HEK293T (cell line): Measurements from ENCODE around the gene VMP1.

Experiments
- CTCF ChIA-PET: fragments of 350-600 bp; formaldehyde crosslinking; extraction: SDS; loops from one replicate; lab custom pipeline; 2021; ENCODE audit warnings: antibody characterized with exemption, inconsistent platforms; lab: Yijun Ruan, JAX
- POLR2A ChIA-PET: fragments of 350-600 bp; formaldehyde crosslinking; extraction: SDS; loops from one replicate; lab custom pipeline; 2020; ENCODE audit warnings: antibody characterized with exemption, inconsistent platforms; lab: Yijun Ruan, JAX
- DNase-seq: peaks from one replicate; pipeline ENCODE4 v3.0.0; 2012; ENCODE audit warnings: mixed read lengths; ENCODE audit errors: extremely low spot score
- ARNT ChIP-seq: fragments of 450-650 bp; IDR thresholded peaks from 2 replicates; pipeline ENCODE4 v1.6.1; 2017; ENCODE audit warnings: mild to moderate bottlenecking
- BHLHE40 ChIP-seq: fragments of 450-650 bp; IDR thresholded peaks from 2 replicates; pipeline ENCODE4 v1.6.1; 2016; ENCODE audit warnings: mild to moderate bottlenecking, moderate library complexity, borderline replicate concordance
- CTBP1 ChIP-seq: fragments of 450-650 bp; IDR thresholded peaks from 2 replicates; pipeline ENCODE4 v1.6.1; 2016; ENCODE audit warnings: borderline replicate concordance
- ELF4 ChIP-seq: fragments of 450-650 bp; IDR thresholded peaks from 2 replicates; pipeline ENCODE4 v1.6.1; 2017; ENCODE audit warnings: antibody characterized with exemption
- FOXA1 ChIP-seq: fragments of 450-650 bp; IDR thresholded peaks from 2 replicates; pipeline ENCODE4 v1.6.1; 2016; ENCODE audit warnings: mild to moderate bottlenecking
- FOXK2 ChIP-seq: fragments of 450-650 bp; IDR thresholded peaks from 2 replicates; pipeline ENCODE4 v1.6.1; 2016; ENCODE audit warnings: mild to moderate bottlenecking
- FOXM1 ChIP-seq: fragments of 450-650 bp; IDR thresholded peaks from 2 replicates; pipeline ENCODE4 v1.6.1; 2017; ENCODE audit warnings: mild to moderate bottlenecking, borderline replicate concordance
- HDGF ChIP-seq: fragments of 450-650 bp; IDR thresholded peaks from 2 replicates; pipeline ENCODE4 v1.6.1; 2017; ENCODE audit warnings: antibody characterized with exemption, borderline replicate concordance
- L3MBTL2 ChIP-seq: fragments of 450-650 bp; conservative IDR thresholded peaks from 2 replicates; pipeline ENCODE4 v1.6.1; 2016; ENCODE audit warnings: mild to moderate bottlenecking
- LEF1 ChIP-seq: fragments of 450-650 bp; IDR thresholded peaks from 2 replicates; pipeline ENCODE4 v1.6.1; 2017; ENCODE audit warnings: mild to moderate bottlenecking, borderline replicate concordance
- NFRKB ChIP-seq: fragments of 450-650 bp; IDR thresholded peaks from 2 replicates; pipeline ENCODE4 v1.6.1; 2016; ENCODE audit warnings: mild to moderate bottlenecking, moderate library complexity
- SP1 ChIP-seq: fragments of 450-650 bp; IDR thresholded peaks from 2 replicates; pipeline ENCODE4 v1.6.1; 2017
- SUZ12 ChIP-seq: fragments of 450-650 bp; IDR thresholded peaks from 2 replicates; pipeline ENCODE4 v1.6.1; 2016; ENCODE audit warnings: mild to moderate bottlenecking
- TARDBP ChIP-seq: fragments of 450-650 bp; IDR thresholded peaks from 2 replicates; pipeline ENCODE4 v1.6.1; 2016
- ZNF384 ChIP-seq: fragments of 450-650 bp; IDR thresholded peaks from 2 replicates; pipeline ENCODE4 v1.6.1; 2016
- TF ChIP-seq, protein P1 (sequence below): fragments of 450-650 bp; IDR thresholded peaks from 2 replicates; pipeline ENCODE4 v1.6.1; 2016

Gene VMP1

DNA sequence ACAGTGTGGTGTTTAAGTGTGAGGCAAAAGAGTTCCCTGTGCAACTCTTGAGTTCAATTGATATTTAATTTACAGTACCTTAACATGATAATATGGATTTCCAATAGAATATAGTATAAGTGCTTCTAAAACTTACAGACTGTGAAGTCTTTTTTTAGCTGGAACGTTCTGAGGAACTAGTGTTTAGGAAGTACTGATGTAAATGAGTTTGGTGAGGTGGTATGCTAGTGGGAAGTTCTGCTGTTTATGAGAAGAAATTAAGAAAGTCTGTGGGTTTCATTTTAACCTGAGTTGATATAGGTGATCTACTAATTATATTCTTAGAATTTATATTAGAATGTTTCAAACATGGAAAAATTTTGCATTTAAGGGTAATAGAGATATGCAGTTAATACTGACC, 32.2 kb upstream of the VMP1 start:
- no peak for TF ChIP-seq ZNF384
- TF ChIP-seq ARNT: no peak
- TF ChIP-seq FOXA1: no peak
- no peak for TF ChIP-seq CTBP1
- no peak for TF ChIP-seq ELF4
- no peak for TF ChIP-seq NFRKB
- TF ChIP-seq, protein P1, sequence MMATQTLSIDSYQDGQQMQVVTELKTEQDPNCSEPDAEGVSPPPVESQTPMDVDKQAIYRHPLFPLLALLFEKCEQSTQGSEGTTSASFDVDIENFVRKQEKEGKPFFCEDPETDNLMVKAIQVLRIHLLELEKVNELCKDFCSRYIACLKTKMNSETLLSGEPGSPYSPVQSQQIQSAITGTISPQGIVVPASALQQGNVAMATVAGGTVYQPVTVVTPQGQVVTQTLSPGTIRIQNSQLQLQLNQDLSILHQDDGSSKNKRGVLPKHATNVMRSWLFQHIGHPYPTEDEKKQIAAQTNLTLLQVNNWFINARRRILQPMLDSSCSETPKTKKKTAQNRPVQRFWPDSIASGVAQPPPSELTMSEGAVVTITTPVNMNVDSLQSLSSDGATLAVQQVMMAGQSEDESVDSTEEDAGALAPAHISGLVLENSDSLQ: no peak
- TF ChIP-seq L3MBTL2: no peak
- TF ChIP-seq FOXK2: no peak
- TF ChIP-seq LEF1: no peak
- TF ChIP-seq HDGF: no peak
- no peak for TF ChIP-seq FOXM1
- no peak for TF ChIP-seq SUZ12
- ChIA-PET CTCF (interaction anchor here (0.5 kb wide), 1 partner anchor 157 kb away, joined by 3 read pairs; no protein-coding TSS in a partner anchor), POLR2A (interaction anchor here (2.0 kb wide), 1 partner anchor 56 kb away, joined by 5 read pairs; the partner anchor contains the start of gene CLTC)
- no peak for DNase-seq

DNA sequence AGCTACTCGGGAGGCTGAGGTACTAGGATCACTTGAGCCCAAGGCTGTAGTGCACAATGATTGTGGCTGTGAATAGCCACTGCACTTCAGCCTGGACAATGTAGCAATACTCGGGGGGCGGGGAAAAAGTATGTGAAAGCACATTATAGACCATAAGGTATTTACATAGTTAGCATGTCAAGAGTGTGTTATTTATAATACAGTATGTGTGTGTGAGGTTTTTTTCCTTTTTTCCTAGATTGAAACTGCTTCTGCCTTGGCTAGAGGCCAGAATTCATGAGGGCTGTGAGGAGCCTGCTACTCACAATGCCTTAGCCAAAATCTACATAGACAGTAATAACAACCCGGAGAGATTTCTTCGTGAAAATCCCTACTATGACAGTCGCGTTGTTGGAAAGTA, 30.7 kb upstream of the VMP1 start:
- ChIA-PET POLR2A (interaction anchor here (1.2 kb wide), 1 partner anchor 14 kb away, joined by 3 read pairs; no protein-coding TSS in a partner anchor), CTCF (no interaction called here)
- no peak for DNase-seq
- TF ChIP-seq TARDBP: no peak
- no peak for TF ChIP-seq CTBP1
- TF ChIP-seq BHLHE40: no peak
- TF ChIP-seq, protein P1: no peak
- no peak for TF ChIP-seq HDGF
- TF ChIP-seq SUZ12: no peak
- no peak for TF ChIP-seq SP1
- TF ChIP-seq FOXM1: no peak
- TF ChIP-seq FOXA1: no peak
- no peak for TF ChIP-seq ZNF384
- no peak for TF ChIP-seq L3MBTL2

DNA sequence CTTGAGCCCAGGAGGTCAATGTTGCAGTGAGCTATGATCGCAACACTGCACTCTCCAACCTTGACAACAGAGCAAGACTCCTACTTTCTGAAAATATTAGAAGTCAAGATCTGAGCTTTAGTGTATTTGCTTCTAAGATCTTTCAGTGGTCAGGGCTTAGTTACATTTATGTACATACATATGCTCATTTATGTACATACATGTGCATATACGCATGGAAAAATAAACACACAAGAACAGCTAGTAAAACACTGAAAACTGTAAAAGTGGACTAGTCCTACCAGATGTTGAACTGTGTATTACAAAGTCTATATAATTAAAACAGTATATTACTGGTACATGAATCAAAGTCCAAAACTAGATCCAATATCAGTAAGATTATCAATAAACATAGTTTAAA, 28.5 kb upstream of the VMP1 start:
- DNase-seq: no peak
- TF ChIP-seq ZNF384 (no peak), BHLHE40 (no peak), FOXM1 (no peak), FOXK2 (no peak), HDGF (no peak), ARNT (no peak), NFRKB (no peak), L3MBTL2 (no peak), TARDBP (no peak), LEF1 (no peak), FOXA1 (no peak)
- TF ChIP-seq, protein P1: no peak
- ChIA-PET CTCF (no interaction called here), POLR2A (interaction anchor here (1.0 kb wide), 1 partner anchor 28 kb away, joined by 4 read pairs; the partner anchor contains the start of genes PTRH2 and VMP1)

DNA sequence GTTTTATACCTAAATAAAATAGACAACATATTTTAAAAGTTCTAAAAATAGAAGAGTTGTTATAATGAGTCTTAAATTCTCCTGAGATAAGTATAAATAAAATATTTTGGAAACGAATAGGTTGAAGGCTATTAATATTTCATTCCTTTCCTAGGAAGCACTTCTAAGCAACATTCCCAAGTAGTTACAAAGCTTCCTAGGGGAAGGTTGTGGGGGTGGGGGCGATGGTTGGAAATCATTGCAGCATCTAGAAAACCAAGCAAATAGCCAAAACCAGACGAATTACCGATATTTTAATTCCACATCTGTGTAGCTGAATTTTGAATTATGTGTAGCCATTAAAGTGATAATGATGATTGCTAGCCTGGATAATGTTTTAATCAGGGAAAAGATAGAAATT, 27.1 kb upstream of the VMP1 start:
- POLR2A ChIA-PET: no interaction called here
- CTCF ChIA-PET: no interaction called here
- no peak for DNase-seq
- TF ChIP-seq ARNT (no peak), L3MBTL2 (no peak), TARDBP (no peak)

DNA sequence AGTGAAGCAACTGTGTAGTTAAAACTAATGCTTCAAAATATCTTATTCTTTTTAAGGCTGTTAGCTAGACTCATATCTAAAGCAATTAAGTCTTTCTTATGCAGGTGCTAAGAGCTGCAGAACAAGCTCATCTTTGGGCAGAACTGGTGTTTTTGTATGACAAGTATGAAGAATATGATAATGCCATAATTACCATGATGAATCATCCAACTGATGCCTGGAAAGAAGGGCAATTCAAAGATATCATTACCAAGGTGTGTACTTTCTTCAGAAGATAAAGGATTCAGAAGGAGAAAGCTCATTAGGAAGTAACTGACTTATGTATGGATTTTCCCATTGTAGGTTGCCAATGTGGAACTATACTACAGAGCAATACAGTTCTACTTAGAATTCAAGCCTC, 24.2 kb upstream of the VMP1 start:
- ChIA-PET POLR2A (interaction anchor here (1.0 to 2.6 kb wide), 2 partner anchors 24 to 64 kb away, joined by 3 to 10 read pairs; partner anchors contain the start of genes CLTC, PTRH2 and VMP1), CTCF (no interaction called here)
- TF ChIP-seq FOXA1 (no peak), FOXK2 (no peak), NFRKB (no peak), HDGF (no peak), BHLHE40 (no peak), TARDBP (no peak), CTBP1 (no peak), ARNT (no peak)
- no peak for DNase-seq

DNA sequence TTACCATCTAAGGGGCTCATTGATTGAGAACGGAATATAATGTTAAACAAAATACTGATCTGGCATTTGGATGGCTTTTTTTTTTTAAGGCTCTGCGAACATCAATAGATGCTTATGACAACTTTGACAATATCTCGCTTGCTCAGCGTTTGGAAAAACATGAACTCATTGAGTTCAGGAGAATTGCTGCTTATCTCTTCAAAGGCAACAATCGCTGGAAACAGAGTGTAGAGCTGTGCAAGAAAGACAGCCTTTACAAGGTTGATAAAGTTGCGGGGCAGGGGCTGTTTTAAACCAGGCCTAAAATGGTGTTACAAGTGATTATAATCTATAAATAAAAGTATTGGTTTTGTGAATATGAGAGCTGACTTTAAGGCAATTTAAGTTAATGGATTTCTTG, 22.5 kb upstream of the VMP1 start:
- ChIA-PET POLR2A (interaction anchor here (2.6 kb wide), 1 partner anchor 22 kb away, joined by 10 read pairs; the partner anchor contains the start of genes PTRH2 and VMP1), CTCF (no interaction called here)
- no peak for DNase-seq
- no peak for TF ChIP-seq NFRKB
- TF ChIP-seq HDGF: no peak
- TF ChIP-seq L3MBTL2: no peak
- TF ChIP-seq BHLHE40: no peak
- TF ChIP-seq, protein P1: no peak
- TF ChIP-seq SP1: no peak
- TF ChIP-seq TARDBP: no peak
- TF ChIP-seq CTBP1: no peak
- TF ChIP-seq FOXA1: no peak
- TF ChIP-seq LEF1: no peak
- no peak for TF ChIP-seq FOXM1
- no peak for TF ChIP-seq ZNF384
- no peak for TF ChIP-seq ELF4
